GM12892 (cell line): Measurements from ENCODE around the gene KRTAP10-1.

ENCODE experiments used
- POLR2A ChIP-seq: IDR thresholded peaks from 2 replicates; pipeline ENCODE4 v1.6.1; 2011; ENCODE audit warnings: low read depth, low read length, control low read depth
- POLR2AphosphoS5 ChIP-seq: IDR thresholded peaks from 2 replicates; pipeline ENCODE4 v1.6.1; 2011; ENCODE audit warnings: low read depth, low read length, control low read depth
- TAF1 ChIP-seq: IDR thresholded peaks from 2 replicates; pipeline ENCODE4 v1.6.1; 2011; ENCODE audit warnings: low read depth, mild to moderate bottlenecking, control low read depth, low read length, borderline replicate concordance

- TF ChIP-seq POLR2A (no peak), TAF1 (no peak), POLR2AphosphoS5 (no peak)
These were observed 8.9 kb downstream of the KRTAP10-1 start for GRCh38 chr21:44530903-44531605.
